Activated T-cell treated with anti-CD3 and anti-CD28 coated beads, Interleukin-2, amount 50 U/mL, for 48 hours (primary cell): ENCODE data around the gene RASGRF2.

Experiments
- DNase-seq, 2 experiments: peaks; one replicate each; pipeline ENCODE4 v3.0.0-alpha.2; 2020

RASGRF2 gene

DNA sequence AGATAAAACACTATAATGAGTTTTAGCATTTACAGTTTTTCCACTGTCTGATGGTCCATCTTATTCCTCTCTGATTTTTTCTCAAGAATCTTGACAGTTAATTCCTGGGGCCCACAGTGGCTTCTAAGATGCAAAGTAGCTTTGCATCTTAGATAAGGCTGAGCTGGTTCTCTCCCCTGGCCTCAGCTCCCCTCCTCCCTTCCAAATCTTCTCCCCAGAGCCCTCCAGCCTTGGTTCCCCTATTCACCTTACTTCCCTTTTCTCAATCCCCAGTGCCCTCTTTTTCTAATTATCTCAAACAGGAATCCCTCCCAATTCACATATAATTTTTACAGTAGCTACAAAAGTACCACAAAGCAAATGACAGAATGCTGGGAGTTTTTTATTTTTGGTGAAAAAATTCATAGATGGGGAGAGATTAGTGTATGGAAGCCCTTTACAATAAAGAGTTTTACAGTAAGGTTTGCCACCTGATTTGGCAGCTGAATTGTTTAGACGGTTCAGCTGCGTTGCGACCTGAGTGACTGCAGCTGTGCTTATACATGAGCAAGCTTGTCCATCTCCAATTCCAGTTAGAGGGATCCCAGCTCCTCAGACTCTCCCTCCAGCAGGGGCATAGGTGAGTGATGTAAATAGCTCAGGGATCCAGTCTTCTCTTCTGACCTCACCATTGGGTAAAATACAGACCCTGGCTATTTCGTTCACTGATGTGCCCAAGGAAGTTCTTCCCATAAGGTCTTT is 221.6 kb downstream of the RASGRF2 start:
- DNase-seq: no peak

- no peak for DNase-seq
Observed at GRCh38 chr5:81182396-81183390, 222.5 kb downstream of the RASGRF2 start.

- DNase-seq: no peak
Observed at GRCh38 chr5:81183811-81184748, 223.9 kb downstream of the RASGRF2 start.

DNA sequence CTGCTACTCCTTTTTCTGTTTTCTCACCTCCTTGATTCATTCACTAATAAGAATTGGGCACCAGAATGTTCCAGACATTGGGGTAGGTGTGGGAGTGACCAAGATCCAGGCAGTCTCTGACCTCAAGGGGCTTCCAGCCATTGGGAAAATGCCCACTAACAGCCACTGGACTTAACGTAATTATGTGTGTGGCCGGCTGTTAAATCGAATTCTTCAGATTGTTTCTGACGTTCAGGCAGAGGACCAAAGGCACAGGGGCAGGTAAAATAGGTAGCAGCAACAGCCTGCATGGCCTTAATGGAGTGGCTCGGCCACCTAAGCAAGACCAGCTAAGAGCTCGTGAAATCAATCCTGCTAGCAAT is 224.6 kb downstream of the RASGRF2 start:
- DNase-seq: no peak

GRCh38 chr5:81187885-81188284 is 227.7 kb downstream of the RASGRF2 start:
- DNase-seq: no peak

DNA sequence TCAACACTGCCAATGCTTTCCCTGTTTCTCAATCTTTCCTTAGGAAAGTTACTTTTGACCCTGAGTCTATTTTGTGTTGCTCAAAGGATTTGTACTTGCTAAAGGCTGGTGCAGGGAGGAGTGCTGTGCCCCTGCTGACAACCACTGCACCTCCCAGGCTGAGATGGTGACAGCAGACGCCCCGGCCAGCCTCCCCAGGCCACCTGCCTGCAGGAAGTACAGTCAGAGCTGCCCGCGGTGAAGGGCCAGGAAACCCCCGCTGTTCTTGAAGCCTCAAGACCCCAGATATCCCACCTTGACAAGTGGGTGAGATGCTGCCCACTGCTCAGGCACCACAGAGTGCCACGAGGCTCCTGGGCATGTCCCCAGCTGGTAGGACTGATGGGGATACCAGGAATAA is 228.8 kb downstream of the RASGRF2 start:
- no peak for DNase-seq

DNA sequence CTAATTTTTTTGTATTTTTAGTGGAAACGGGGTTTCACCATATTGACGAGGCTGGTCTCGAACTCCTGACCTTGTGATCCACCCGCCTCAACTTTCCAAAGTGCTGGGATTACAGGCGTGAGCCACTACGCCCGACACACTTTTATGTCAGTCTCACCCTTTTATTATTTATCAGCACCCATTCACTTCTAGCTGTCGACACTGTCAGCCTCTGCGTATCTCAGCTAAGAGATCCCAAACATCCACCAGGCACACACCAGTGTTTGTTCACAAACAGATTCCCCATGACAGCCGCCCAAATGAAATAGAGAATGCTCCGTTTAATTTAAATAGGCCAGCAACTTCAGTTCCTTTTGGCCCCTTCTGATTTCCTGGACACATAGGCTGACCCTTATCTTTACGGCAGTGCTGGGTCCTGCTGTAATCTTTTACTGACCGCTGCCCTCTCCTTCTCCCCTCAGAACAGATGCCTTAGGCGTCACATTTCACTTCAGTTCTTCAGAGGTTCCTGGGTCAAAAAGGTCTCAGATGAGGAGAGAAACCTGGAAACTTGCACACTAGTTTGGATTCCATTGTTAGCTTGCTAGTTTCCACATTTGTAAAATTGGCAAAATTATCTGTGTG is 229.8 kb downstream of the RASGRF2 start:
- DNase-seq: no peak

DNA sequence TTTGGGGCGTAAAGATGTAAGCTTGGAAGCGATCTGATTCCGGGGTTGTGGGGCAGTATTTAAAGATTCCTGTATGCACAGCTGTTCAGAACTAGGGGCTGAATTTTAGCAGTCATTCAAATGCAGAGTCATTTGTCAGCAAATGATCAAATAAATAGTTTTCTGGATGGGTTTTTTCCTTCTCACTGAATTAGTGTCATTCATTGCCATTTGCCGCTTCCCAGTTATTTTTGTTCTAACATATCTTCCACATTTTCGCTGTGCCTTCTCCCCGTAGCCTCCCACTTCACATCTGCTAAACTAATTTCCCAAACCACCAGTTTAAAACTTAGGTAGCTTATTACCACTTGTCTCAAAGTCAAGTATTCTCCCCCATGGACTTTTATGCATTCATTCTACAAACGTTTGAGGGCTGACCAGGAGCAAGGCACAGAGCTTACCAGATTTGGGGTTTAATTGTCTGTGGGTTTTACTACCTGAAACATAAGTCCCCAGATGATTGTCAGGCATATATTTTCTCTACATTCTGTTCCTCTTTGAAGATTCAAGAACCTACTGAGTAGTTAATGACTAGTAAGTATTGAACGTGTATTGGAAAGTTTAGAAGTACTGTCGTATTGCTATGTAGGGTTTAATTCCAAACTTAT is 231.7 kb downstream of the RASGRF2 start:
- no peak for DNase-seq

GRCh38 chr5:81192373-81192750 is 232.2 kb downstream of the RASGRF2 start:
- DNase-seq: no peak

- DNase-seq: peak; percentile 92 to 93
Observed at GRCh38 chr5:81194633-81195334, 234.6 kb downstream of the RASGRF2 start.

DNA sequence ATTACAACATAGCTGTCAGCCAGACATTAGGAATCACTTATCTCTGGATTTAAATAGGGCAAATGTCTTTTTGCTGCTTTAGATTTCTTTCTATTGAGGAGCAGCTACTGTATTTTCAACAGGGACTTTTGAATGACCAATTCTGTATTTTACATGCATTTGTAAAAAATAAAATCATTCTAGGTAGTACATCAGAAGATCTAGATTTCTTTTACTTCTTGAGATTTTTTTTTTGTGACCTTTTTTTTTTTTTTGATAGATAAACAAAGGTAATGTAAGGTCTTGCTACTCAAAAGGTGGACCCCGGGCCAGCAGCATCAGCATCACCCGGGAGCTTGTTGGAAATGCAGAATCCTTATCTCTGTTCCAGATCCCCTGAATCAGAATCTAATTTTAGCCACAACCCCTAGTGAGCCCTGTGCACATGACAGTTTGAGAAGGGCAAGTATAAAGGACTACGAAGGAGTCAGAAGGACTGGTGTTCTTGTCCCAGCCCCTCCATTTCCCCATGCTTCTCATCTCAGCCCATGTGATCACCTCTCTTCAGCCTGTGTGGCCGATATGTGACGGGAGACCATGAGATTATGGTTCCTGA is 235.3 kb downstream of the RASGRF2 start:
- no peak for DNase-seq

- DNase-seq: no peak
Observed at GRCh38 chr5:81202655-81203054, 242.5 kb downstream of the RASGRF2 start.

- no peak for DNase-seq
Observed at GRCh38 chr5:81203729-81204128, 243.6 kb downstream of the RASGRF2 start.

GRCh38 chr5:81204205-81204604 is 244.0 kb downstream of the RASGRF2 start:
- DNase-seq: no peak

GRCh38 chr5:81205058-81205457 is 244.9 kb downstream of the RASGRF2 start:
- DNase-seq: no peak

GRCh38 chr5:81207009-81207408 is 246.8 kb downstream of the RASGRF2 start:
- DNase-seq: no peak

DNA sequence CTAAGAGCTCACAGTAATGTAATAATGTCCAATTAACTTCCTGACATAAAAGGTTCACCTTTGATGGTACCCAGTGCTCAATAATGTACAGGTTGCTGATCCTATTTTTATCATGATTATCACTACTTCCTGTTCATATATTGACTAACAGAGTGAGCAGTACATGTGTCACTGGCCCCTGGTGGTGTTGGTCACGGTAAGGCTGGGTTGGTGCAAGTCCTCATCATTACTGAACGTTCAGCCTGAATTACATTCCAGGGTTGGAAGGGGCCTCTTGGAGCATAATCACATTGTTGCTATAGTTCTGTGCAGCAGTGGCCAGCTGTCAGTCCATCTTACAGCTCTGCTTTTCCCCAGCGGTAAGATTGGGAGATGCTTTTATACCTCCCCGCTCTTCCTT is 248.7 kb downstream of the RASGRF2 start:
- DNase-seq: no peak

- no peak for DNase-seq
Observed at GRCh38 chr5:81209386-81209785, 249.2 kb downstream of the RASGRF2 start.

GRCh38 chr5:81209869-81210493 is 249.8 kb downstream of the RASGRF2 start:
- peak in 1 of 2 experiments; percentile 45 for DNase-seq

DNA sequence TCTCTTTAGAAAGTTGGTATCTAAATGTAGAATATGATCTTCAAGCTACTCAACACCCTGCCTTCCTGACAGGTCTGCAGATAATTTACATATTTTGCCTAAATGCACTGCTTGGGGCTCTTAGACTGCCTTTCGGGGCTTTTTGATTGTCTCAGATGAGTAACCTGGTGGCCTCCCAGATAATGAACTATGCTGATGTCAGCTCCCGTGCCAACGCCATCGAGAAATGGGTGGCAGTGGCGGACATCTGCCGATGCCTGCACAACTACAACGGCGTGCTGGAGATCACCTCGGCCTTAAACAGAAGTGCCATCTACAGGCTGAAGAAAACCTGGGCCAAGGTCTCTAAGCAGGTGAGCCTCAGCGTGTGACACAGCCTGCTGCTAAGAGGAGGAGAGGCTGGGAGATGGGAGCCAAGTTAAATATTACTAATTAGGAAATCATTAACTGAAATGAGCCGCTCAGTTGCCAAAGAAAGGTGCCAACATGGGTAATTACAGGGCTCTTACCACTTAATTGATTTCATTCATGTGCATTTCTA is 252.1 kb downstream of the RASGRF2 start:
- no peak for DNase-seq
